ENCODE data around the gene RHBDF2. TPM values are rescaled to one million over a fixed set of nuclear protein-coding genes. Genes with fewer than 3 reads are reported as not detected.

Gene RHBDF2
- total RNA-seq, 4 donors from 2014 or later: 11.3 to 47.4 (median 23.2) TPM

DNA sequence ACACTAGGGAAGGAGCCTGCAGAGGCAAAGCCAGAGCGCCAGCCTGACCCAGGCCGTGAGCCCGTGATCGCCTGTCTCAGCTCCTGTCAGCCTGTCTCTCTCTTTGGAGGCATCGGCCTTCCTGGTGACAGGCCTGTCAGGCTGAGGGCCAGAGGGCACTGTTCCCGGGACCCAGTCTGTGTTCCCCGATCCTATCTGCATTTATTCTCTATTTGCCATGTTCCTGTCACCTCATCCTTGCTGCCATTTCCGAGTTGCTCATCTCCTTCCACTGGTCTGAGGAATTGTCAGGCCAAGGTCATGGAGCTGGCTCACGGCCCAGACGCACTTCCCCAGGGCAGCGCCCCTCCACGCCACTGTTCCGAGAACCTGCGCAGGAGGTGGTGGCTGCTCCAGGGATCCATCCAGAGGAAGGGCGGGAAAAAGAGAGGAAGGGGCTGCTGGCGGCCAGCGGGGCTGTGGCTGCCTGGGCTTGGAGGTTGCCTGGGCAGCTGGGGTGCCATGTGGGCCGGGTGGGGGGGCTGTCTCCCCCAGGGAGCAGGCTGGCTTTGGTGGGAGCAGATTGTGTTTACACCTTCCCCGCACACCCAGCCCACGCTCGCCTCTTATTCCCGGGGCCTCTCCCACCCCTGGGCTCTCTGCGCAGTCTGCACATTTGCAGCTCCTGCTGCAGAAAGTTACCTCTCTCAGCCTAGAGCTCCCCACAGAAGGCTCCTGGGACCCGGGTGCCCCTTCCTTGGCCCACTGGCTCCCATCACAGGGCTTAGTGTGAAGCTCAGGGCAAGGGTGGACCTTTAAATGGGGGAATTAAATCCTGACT is 43.5 kb upstream of the RHBDF2 start:
- no peak for DNase-seq
- no peaks in the 10 kb centered on the region for H3K36me3 ChIP-seq
- in situ Hi-C loops (cut with MboI; ENCODE audit: low pct_ligation_motif_present in 1 of 4, low pct_unique_long_range_greater_than_20kb in 1 of 4, low sequenced_read_pairs in 3 of 4): loop anchor here in 1 of 4 donors (25.0 kb wide), 1 partner anchor 168 kb away; the partner anchor contains the start of gene MXRA7
- 68% methylated on average over 23 of the region's 24 CpGs; no CpG with 5 or more reads in 1 of the 2 donors for WGBS, 2 donors (ENCODE audit: low coverage in 1 of 2)
- intact Hi-C loops (cut with DNase I; ENCODE audit: low total_unique reads): loop anchor here (5.0 kb wide), 1 partner anchor 1667 kb away; no protein-coding TSS in a partner anchor
- no peak overlapping the region for H3K27ac ChIP-seq
- H3K4me1 ChIP-seq: peaks cover 13 to 33% (median 18%) of the 10 kb centered on the region in 4 donors
- TF ChIP-seq, protein P1, sequence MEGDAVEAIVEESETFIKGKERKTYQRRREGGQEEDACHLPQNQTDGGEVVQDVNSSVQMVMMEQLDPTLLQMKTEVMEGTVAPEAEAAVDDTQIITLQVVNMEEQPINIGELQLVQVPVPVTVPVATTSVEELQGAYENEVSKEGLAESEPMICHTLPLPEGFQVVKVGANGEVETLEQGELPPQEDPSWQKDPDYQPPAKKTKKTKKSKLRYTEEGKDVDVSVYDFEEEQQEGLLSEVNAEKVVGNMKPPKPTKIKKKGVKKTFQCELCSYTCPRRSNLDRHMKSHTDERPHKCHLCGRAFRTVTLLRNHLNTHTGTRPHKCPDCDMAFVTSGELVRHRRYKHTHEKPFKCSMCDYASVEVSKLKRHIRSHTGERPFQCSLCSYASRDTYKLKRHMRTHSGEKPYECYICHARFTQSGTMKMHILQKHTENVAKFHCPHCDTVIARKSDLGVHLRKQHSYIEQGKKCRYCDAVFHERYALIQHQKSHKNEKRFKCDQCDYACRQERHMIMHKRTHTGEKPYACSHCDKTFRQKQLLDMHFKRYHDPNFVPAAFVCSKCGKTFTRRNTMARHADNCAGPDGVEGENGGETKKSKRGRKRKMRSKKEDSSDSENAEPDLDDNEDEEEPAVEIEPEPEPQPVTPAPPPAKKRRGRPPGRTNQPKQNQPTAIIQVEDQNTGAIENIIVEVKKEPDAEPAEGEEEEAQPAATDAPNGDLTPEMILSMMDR (IDR thresholded peaks at IDR 0.05): no peak
- TF ChIP-seq EP300 (IDR thresholded peaks at IDR 0.05; ENCODE audit: low read depth) (no peak), POLR2AphosphoS5 (IDR thresholded peaks at IDR 0.05) (no peak)
- no peaks in the 10 kb centered on the region for H3K9me3 ChIP-seq
- peaks cover 12% of the 10 kb centered on the region for H3K27me3 ChIP-seq
- H3K4me3 ChIP-seq: no peak overlapping the region

DNA sequence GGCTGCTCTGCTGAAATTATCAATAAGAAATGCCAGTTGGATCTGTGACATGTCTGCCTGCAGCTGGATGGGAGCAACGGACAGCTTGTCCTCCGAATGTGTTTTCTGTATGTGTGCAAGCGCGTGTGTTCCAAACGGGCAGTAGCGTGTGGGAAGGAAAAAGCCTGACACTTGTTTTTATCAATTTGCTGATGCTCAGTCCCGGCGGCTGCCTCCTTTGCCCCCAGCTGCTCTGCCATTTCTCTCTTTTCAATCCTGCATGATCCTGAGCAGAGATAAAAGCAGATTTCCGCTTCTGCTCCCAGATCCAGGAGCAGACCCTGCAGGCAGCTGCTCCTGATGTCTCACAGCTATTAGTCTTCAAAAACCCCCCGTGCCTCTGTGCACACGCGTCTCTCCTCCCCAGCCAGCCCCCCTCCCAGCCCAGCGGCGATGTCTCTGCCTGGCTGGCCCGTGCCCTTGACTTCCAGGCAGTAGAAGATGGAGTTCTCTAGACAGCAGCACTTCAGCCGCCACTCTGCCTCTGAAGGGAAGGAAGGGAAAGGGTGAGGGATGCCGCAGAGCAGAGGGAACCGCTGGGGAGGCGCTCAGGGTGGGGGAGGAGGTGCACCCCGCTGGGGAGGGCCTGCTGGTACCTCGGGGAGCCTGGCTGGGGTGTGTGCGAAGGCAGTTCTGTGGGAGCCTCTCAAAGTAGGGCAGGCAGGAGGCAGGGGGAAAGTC is 42.8 kb upstream of the RHBDF2 start:
- H3K27me3 ChIP-seq: peaks cover 20% of the 10 kb centered on the region
- intact Hi-C loops (cut with DNase I; ENCODE audit: low total_unique reads) (loop anchor here (5.0 kb wide), 1 partner anchor 1667 kb away; no protein-coding TSS in a partner anchor), in situ Hi-C loops (cut with MboI; ENCODE audit: low pct_ligation_motif_present in 1 of 4, low pct_unique_long_range_greater_than_20kb in 1 of 4, low sequenced_read_pairs in 3 of 4) (loop anchor here in 1 of 4 donors (25.0 kb wide), 1 partner anchor 168 kb away; the partner anchor contains the start of gene MXRA7)
- no peaks in the 10 kb centered on the region for H3K36me3 ChIP-seq
- no peak overlapping the region for H3K27ac ChIP-seq
- 58% methylated on average over 22 of the region's 22 CpGs; no CpG with 5 or more reads in 1 of the 2 donors for WGBS, 2 donors (ENCODE audit: low coverage in 1 of 2)
- no peak overlapping the region for H3K4me3 ChIP-seq
- TF ChIP-seq, protein P1 (IDR thresholded peaks at IDR 0.05): no peak
- TF ChIP-seq POLR2AphosphoS5 (IDR thresholded peaks at IDR 0.05) (no peak), EP300 (IDR thresholded peaks at IDR 0.05; ENCODE audit: low read depth) (no peak), POLR2A (IDR thresholded peaks at IDR 0.05) (no peak)
- peaks cover 13 to 33% (median 18%) of the 10 kb centered on the region in 4 donors for H3K4me1 ChIP-seq
- DNase-seq: no peak
- H3K9me3 ChIP-seq: no peaks in the 10 kb centered on the region

DNA sequence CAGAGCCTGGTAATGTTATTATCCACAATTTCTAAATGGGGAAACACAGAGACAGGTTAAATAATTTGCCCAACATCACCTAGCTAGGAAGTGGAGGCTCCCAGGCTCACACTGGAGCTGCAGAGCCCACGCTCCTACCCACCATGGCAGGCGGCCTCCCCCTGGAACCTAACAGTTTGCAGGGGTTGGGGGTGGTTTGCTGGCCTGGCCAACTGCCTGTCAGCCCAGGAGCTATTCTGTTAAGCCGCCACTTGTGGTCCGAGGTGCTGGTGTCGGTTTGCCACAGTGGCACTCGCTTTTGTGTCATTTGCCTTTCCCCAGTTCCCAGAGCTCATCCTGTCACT is 42.2 kb upstream of the RHBDF2 start:
- peaks cover 13 to 33% (median 18%) of the 10 kb centered on the region in 4 donors for H3K4me1 ChIP-seq
- no peak for TF ChIP-seq EP300 (IDR thresholded peaks at IDR 0.05; ENCODE audit: low read depth)
- no peak for TF ChIP-seq POLR2AphosphoS5 (IDR thresholded peaks at IDR 0.05)
- TF ChIP-seq POLR2A (IDR thresholded peaks at IDR 0.05): no peak
- TF ChIP-seq, protein P1 (IDR thresholded peaks at IDR 0.05): no peak
- no peaks in the 10 kb centered on the region for H3K36me3 ChIP-seq
- WGBS, 2 donors (ENCODE audit: low coverage in 1 of 2): 80% methylated on average over 6 of the region's 6 CpGs; no CpG with 5 or more reads in 1 of the 2 donors
- no peak for DNase-seq
- intact Hi-C loops (cut with DNase I; ENCODE audit: low total_unique reads) (loop anchor here (5.0 kb wide), 1 partner anchor 1666 kb away; no protein-coding TSS in a partner anchor), in situ Hi-C loops (cut with MboI; ENCODE audit: low pct_ligation_motif_present in 1 of 4, low pct_unique_long_range_greater_than_20kb in 1 of 4, low sequenced_read_pairs in 3 of 4) (loop anchor here in 1 of 4 donors (25.0 kb wide), 1 partner anchor 169 kb away; the partner anchor contains the start of gene MXRA7)
- H3K27ac ChIP-seq: no peak overlapping the region
- H3K4me3 ChIP-seq: no peak overlapping the region
- peaks cover 25% of the 10 kb centered on the region for H3K27me3 ChIP-seq
- no peaks in the 10 kb centered on the region for H3K9me3 ChIP-seq

DNA sequence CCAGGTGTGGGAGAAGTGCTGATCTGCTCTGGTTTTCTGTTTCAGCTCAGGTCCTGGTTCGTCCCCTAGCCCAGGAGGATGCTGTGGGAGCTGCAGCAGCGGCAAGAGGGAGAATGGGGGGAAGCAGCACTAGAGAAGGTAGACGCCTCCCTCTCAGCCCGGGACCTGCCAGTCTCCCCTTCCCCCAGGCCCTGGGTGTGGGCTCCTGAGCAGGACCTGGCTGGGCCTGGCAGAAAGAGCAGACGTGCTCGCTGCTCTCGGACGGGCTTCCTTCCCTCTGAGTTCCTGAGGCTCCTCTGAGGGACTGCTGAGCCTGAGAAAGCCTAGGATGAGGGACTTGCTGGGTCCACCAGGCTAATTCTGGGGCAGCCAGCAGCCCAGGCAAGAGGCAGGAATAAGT is 41.8 kb upstream of the RHBDF2 start:
- intact Hi-C loops (cut with DNase I; ENCODE audit: low total_unique reads): loop anchor here (5.0 kb wide), 1 partner anchor 1666 kb away; no protein-coding TSS in a partner anchor
- Histone ChIP-seq H3K27me3 (peaks cover 30% of the 10 kb centered on the region), H3K9me3 (no peaks in the 10 kb centered on the region), H3K4me3 (no peak overlapping the region), H3K36me3 (no peaks in the 10 kb centered on the region), H3K4me1 (peaks cover 13 to 36% (median 22%) of the 10 kb centered on the region in 4 donors), H3K27ac (no peak overlapping the region)
- TF ChIP-seq POLR2AphosphoS5 (IDR thresholded peaks at IDR 0.05): no peak
- TF ChIP-seq, protein P1 (IDR thresholded peaks at IDR 0.05): no peak
- no peak for TF ChIP-seq POLR2A (IDR thresholded peaks at IDR 0.05)
- TF ChIP-seq EP300 (IDR thresholded peaks at IDR 0.05; ENCODE audit: low read depth): no peak
- WGBS, 2 donors (ENCODE audit: low coverage in 1 of 2): 84% methylated on average over 8 of the region's 8 CpGs; no CpG with 5 or more reads in 1 of the 2 donors
- no peak for DNase-seq
- in situ Hi-C loops (cut with MboI; ENCODE audit: low pct_ligation_motif_present in 1 of 4, low pct_unique_long_range_greater_than_20kb in 1 of 4, low sequenced_read_pairs in 3 of 4): loop anchor here in 1 of 4 donors (25.0 kb wide), 1 partner anchor 169 kb away; the partner anchor contains the start of gene MXRA7
